ENCODE measurements around the gene TXNDC17. TPM values are rescaled to one million over a fixed set of nuclear protein-coding genes. Genes with fewer than 3 reads are reported as not detected.

Gene TXNDC17
- total and polyA plus RNA-seq, 2 of the 8 experiments (the other 6 are each of a cell fraction or from before 2014, with no cell fraction given): 182 to 410 TPM

DNA sequence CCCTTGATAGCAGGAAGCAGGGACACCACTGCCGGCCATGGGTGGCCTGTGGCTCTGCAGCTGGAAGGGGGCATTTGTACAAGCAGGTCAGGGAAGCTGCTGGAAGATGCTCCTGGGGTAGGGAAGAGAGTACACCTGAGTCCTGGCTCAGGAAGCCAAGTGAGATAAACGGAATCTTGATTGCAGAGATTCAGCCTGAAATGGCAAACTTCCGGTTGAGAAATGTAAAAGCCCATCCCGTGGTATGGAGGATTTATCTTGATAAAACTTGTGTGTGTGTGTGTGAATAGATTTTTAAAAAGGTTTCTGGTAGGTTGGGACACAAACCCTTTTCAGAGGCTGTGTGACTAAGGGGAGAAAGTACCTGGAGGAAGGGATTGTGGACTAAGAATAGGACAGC lies 40.3 kb downstream of the TXNDC17 start:
- Histone ChIP-seq H3K4me1 (replicated peaks in 1 of 4; ENCODE audit: control insufficient read depth in 3 of 4, insufficient read depth in 4 of 4, low read length in 3 of 4) (no peaks in the 10 kb centered on the region; a peak in 2 of 7 replicates), H2BK120ac (replicated peaks; ENCODE audit: low read depth, low read length) (no peak overlapping the region), H3K9me3 (ENCODE audit: insufficient read depth in 2 of 2, low read depth in 1 of 2, low read length in 1 of 2) (no peaks in the 10 kb centered on the region), H3K27ac (ENCODE audit: low read depth, low read length) (no peak overlapping the region), H3K18ac (ENCODE audit: extremely low read depth, low read length) (no peak overlapping the region), H2AK5ac (ENCODE audit: low read depth, low read length) (no peak overlapping the region), H3K4me2 (ENCODE audit: insufficient read depth in 1 of 2, low read depth in 2 of 2, low read length in 2 of 2) (no peak overlapping the region), H2BK12ac (ENCODE audit: low read depth, low read length) (no peak overlapping the region), H3K56ac (replicated peaks; ENCODE audit: insufficient read length, low read depth, low read length) (no peak overlapping the region), H3K79me1 (ENCODE audit: low read depth, low read length) (no peaks in the 10 kb centered on the region), H3K4ac (replicated peaks; ENCODE audit: insufficient read length, low read depth, low read length) (no peak overlapping the region), H4K5ac (ENCODE audit: insufficient read length, low read depth, low read length) (no peak overlapping the region), H4K20me1 (replicated peaks in 1 of 2; ENCODE audit: control insufficient read depth in 1 of 2, insufficient read depth in 2 of 2, low read length in 2 of 2) (no peaks in the 10 kb centered on the region), H3K9ac (replicated peaks in 1 of 4; ENCODE audit: extremely low read depth in 1 of 4, low read depth in 3 of 4, low read length in 3 of 4) (no peak overlapping the region), H3K14ac (ENCODE audit: insufficient read length) (no peak overlapping the region), H3K79me2 (ENCODE audit: control insufficient read depth in 1 of 2, insufficient read depth in 2 of 2, low read length in 2 of 2) (no peaks in the 10 kb centered on the region), H4K8ac (ENCODE audit: extremely low read depth, insufficient read depth, low read length) (no peak overlapping the region), H3K36me3 (ENCODE audit: control insufficient read depth in 2 of 4, insufficient read depth in 4 of 4, low read length in 3 of 4) (no peaks in the 10 kb centered on the region), H2BK20ac (ENCODE audit: low read length) (no peak overlapping the region), H3K4me3 (ENCODE audit: extremely low read depth in 1 of 4, insufficient read depth in 2 of 4, low read depth in 3 of 4, low read length in 4 of 4) (no peak overlapping the region), H3K23ac (ENCODE audit: insufficient read length) (no peak overlapping the region), H3K23me2 (ENCODE audit: low read depth, low read length) (no peaks in the 10 kb centered on the region), H2BK5ac (ENCODE audit: low read depth, low read length) (no peak overlapping the region), H3K27me3 (replicated peaks in 1 of 4; ENCODE audit: control insufficient read depth in 3 of 4, extremely low read depth in 1 of 4, insufficient read depth in 3 of 4, low read length in 3 of 4) (no peaks in the 10 kb centered on the region; a peak in 1 of 7 replicates), H4K91ac (replicated peaks; ENCODE audit: insufficient read length, low read length) (no peak overlapping the region), H2AFZ (ENCODE audit: low read length) (no peak overlapping the region), H2BK15ac (ENCODE audit: low read length) (no peak overlapping the region)
- ChIA-PET CTCF (ENCODE audit: partially characterized antibody) (interaction anchor here (1.2 to 2.6 kb wide), 5 partner anchors 15 to 230 kb away, joined by 3 to 13 read pairs (median 4); partner anchors contain the start of gene SLC13A5), POLR2A (ENCODE audit: partially characterized antibody) (no interaction called here)
- TF ChIP-seq ASH2L (IDR thresholded peaks at IDR 0.05; ENCODE audit: low read length): no peak
- TF ChIP-seq KDM5A (IDR thresholded peaks at IDR 0.05; ENCODE audit: low read length): no peak
- TF ChIP-seq SP4 (IDR thresholded peaks at IDR 0.05; ENCODE audit: low read length): no peak
- TF ChIP-seq NRF1 (IDR thresholded peaks at IDR 0.05; ENCODE audit: low read depth, low read length): no peak
- no peak for TF ChIP-seq POLR2A (IDR thresholded peaks at IDR 0.05; ENCODE audit: control extremely low read depth in 1 of 2, low read depth in 2 of 2, low read length in 2 of 2)
- no peak for TF ChIP-seq KDM1A (IDR thresholded peaks at IDR 0.05; ENCODE audit: borderline replicate concordance, low read length)
- 89% methylated on average over 4 of the region's 4 CpGs; no CpG with 5 or more reads in 1 of the 2 experiments for WGBS, 2 experiments (ENCODE audit: extremely low coverage in 1 of 2, insufficient coverage in 1 of 2, insufficient read length in 1 of 2, insufficient replicate concordance in 2 of 2, low coverage in 1 of 2, low lambda C conversion rate in 2 of 2, missing lambda C conversion rate in 1 of 2)
- DNase-seq (ENCODE audit: low read depth in 1 of 2, low spot score in 2 of 2) (no peak), FAIRE-seq (no peak)
